Immature natural killer cell (primary cell): Measurements from ENCODE around the gene PRMT7. TPM values are rescaled to one million over a fixed set of nuclear protein-coding genes. Genes with fewer than 3 reads are reported as not detected.

ENCODE experiments used
- DNase-seq, 3 donors: peaks; one replicate each; pipeline ENCODE4 v3.0.0; 2022; ENCODE audit warnings: mixed read lengths in 1 of 3
- H3K27ac Mint-ChIP-seq, 6 donors: one replicate each; pipeline ENCODE4 v1.8.0; 2020; ENCODE audit warnings: mixed read lengths in 6 of 6, mild to moderate bottlenecking in 5 of 6, inconsistent platforms in 4 of 6, moderate library complexity in 3 of 6
- H3K27me3 Mint-ChIP-seq, 3 donors: one replicate each; pipeline ENCODE4 v1.8.0; 2020 to 2021; ENCODE audit warnings: low read depth in 3 of 3, mild to moderate bottlenecking in 3 of 3, mixed read lengths in 3 of 3, moderate library complexity in 3 of 3, inconsistent platforms in 1 of 3
- H3K36me3 Mint-ChIP-seq, 3 donors: one replicate each; pipeline ENCODE4 v1.8.0; 2020; ENCODE audit warnings: mixed read lengths in 3 of 3, inconsistent platforms in 2 of 3, mild to moderate bottlenecking in 2 of 3
- H3K4me1 Mint-ChIP-seq, 2 donors: one replicate each; pipeline ENCODE4 v1.8.0; 2020; ENCODE audit warnings: inconsistent platforms in 2 of 2, mild to moderate bottlenecking in 2 of 2, mixed read lengths in 2 of 2, moderate library complexity in 1 of 2
- H3K4me3 Mint-ChIP-seq, 5 donors: one replicate each; pipeline ENCODE4 v1.8.0; 2020; ENCODE audit warnings: mild to moderate bottlenecking in 5 of 5, mixed read lengths in 5 of 5, inconsistent platforms in 3 of 5, moderate library complexity in 3 of 5
- H3K9me3 Mint-ChIP-seq, 6 donors: one replicate each; pipeline ENCODE4 v1.8.0; 2020; ENCODE audit warnings: mild to moderate bottlenecking in 6 of 6, mixed read lengths in 6 of 6, inconsistent platforms in 4 of 6, moderate library complexity in 3 of 6
- polyA plus RNA-seq, 3 donors: library from polyadenylated mRNA; unstranded; fragments of 300-500 nt; fragmentation: Illumina TruSeq; gene quantifications; one replicate each; pipeline ENCODE4 v1.2.3, GENCODE V29; 2021

PRMT7 gene
- polyA plus RNA-seq, 3 donors from 2014 or later: 30.8 to 51.8 (median 44.2) TPM

DNA sequence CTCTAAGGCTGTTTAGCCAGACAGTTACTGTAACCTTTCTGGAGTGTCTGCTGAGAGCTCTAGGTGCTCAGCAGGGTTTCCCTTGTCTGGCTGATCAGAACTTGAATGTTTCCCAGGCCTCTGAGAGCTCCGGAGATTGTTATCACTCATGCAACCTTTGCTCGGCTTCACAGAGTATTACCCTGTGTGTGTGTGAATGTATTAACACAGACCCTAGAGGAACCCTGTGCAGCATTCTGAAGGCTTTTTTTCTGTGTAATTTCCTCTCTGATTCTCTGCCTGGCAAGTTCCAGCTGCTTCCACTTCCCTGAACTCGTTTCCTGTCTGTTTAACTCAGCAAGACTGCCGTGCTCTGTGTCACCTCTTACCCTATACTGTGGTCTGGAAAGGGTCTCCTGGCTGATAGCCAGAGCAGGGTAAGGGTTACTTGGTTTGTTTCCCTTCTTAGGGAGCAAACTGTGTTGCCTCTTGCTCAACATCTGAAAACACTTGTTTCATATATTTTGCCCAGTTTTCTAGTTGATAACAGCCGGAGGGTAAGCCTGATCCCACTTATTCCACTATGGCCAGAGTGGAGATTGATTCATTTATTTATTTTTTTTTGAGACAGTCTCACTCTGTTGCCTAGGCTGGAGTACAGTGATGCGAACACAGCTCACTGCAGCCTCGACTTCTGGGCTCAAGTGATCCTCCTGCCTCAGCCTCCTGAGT, 21.7 kb downstream of the PRMT7 start:
- Mint-ChIP-seq H3K27ac (no peak overlapping the region), H3K36me3 (peaks cover 16 to 25% (median 24%) of the 10 kb centered on the region in 3 donors), H3K4me1 (peaks cover 3 to 9% of the 10 kb centered on the region in 2 donors), H3K27me3 (peaks cover 0 to 3% (median 0%) of the 10 kb centered on the region in 3 donors), H3K9me3 (no peaks in the 10 kb centered on the region), H3K4me3 (no peak overlapping the region)
- DNase-seq: no peak

DNA sequence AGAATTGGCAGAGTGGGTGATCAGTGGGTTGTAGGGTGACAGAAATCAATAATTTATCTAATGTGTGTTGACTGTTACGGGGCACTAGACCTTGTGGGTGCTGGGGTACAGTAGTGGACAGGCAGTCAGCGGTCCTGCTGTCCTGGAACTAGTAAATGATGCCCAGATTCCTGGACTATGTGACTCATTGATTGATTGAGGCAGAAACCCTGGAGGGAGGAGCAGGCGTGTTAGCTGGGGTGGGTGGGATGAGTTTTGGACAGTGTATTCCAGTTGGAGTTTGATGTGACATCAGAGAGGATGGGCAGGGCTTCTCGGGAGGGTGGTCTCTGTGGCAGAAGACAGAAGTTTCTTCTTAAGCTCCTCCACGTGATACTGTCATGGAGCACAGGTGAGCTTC, 24.4 kb downstream of the PRMT7 start:
- H3K27me3 Mint-ChIP-seq: peaks cover 0 to 3% (median 0%) of the 10 kb centered on the region in 3 donors
- H3K36me3 Mint-ChIP-seq: peaks cover 21 to 41% (median 40%) of the 10 kb centered on the region in 3 donors
- H3K4me3 Mint-ChIP-seq: no peak overlapping the region
- H3K4me1 Mint-ChIP-seq: no peaks in the 10 kb centered on the region
- no peaks in the 10 kb centered on the region for H3K9me3 Mint-ChIP-seq
- no peak for DNase-seq
- H3K27ac Mint-ChIP-seq: no peak overlapping the region

- no peak overlapping the region for H3K4me3 Mint-ChIP-seq
- H3K36me3 Mint-ChIP-seq: peaks cover 31 to 49% (median 44%) of the 10 kb centered on the region in 3 donors
- no peaks in the 10 kb centered on the region for H3K9me3 Mint-ChIP-seq
- DNase-seq: no peak
- H3K4me1 Mint-ChIP-seq: no peaks in the 10 kb centered on the region
- H3K27me3 Mint-ChIP-seq: peaks cover 0 to 3% (median 0%) of the 10 kb centered on the region in 3 donors
- H3K27ac Mint-ChIP-seq: peak overlapping the region in 1 of 6 donors; percentile 11
Observed at GRCh38 chr16:68338326-68339119, 27.7 kb downstream of the PRMT7 start.

DNA sequence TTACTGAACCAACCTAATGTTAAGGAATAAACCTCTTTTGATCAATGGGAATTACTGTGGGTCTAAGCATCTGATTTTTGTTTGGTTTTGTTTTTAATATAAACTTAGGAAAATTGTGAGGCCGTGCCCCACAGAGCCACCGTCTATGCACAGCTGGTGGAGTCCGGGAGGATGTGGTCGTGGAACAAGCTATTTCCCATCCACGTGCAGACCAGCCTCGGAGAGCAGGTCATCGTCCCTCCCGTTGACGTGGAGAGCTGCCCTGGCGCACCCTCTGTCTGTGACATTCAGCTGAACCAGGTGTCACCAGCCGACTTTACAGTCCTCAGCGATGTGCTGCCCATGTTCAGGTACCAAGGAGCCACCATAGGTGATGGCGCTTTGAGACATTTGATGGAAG, 28.4 kb downstream of the PRMT7 start:
- Mint-ChIP-seq H3K27ac (no peak overlapping the region), H3K4me3 (no peak overlapping the region), H3K4me1 (no peaks in the 10 kb centered on the region), H3K36me3 (peaks cover 32 to 45% (median 41%) of the 10 kb centered on the region in 3 donors), H3K27me3 (peaks cover 0 to 2% (median 0%) of the 10 kb centered on the region in 3 donors), H3K9me3 (no peaks in the 10 kb centered on the region)
- no peak for DNase-seq

GRCh38 chr16:68342620-68343019, 31.8 kb downstream of the PRMT7 start:
- Mint-ChIP-seq H3K36me3 (peaks cover 32 to 51% (median 40%) of the 10 kb centered on the region in 3 donors), H3K4me1 (no peaks in the 10 kb centered on the region), H3K27ac (no peak overlapping the region), H3K9me3 (no peaks in the 10 kb centered on the region), H3K27me3 (peaks cover 0 to 3% (median 0%) of the 10 kb centered on the region in 3 donors), H3K4me3 (no peak overlapping the region)
- no peak for DNase-seq

DNA sequence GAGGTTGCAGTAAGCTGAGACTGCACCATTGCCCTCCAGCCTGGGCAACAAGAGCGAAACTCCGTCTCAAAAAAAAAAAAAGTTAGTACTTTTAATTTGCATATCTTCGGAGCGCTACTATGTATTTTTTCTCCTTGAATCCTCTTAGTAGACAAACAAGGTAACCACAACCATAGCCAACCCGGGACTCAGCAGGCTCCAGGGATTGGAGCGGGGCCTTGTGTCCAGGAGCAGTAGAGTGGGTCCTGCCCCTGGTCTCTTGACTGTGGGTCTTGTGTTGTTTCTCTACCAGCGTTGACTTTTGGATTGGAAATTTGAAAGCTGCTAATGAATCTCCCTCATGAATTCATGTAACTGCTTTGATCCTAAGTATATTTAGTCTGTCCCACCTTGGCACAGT, 32.3 kb downstream of the PRMT7 start:
- Mint-ChIP-seq H3K27me3 (peaks cover 0 to 3% (median 0%) of the 10 kb centered on the region in 3 donors), H3K27ac (no peak overlapping the region), H3K9me3 (no peaks in the 10 kb centered on the region), H3K4me1 (no peaks in the 10 kb centered on the region), H3K4me3 (no peak overlapping the region), H3K36me3 (peaks cover 32 to 51% (median 37%) of the 10 kb centered on the region in 3 donors)
- no peak for DNase-seq

DNA sequence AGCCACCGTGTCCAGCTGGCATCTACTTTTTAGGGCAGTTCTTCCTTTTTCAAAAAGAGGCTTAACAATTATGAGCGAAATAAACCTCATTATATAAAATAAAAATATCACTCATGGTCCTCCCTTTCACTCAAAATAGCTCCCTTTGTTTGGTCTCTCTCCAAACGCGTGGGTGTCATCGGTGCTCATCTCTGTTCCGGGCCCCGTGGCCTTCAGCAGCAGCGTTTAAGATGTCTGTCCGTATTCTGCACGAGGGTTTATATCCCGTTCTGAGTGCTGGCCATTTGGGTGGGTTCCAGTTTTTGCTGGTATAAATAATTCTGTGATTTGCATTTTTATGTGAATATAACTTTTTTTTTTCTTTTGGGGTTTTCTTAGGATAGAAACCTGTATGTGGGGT, 33.4 kb downstream of the PRMT7 start:
- H3K27me3 Mint-ChIP-seq: peaks cover 0 to 3% (median 1%) of the 10 kb centered on the region in 3 donors
- H3K36me3 Mint-ChIP-seq: peaks cover 37 to 53% (median 41%) of the 10 kb centered on the region in 3 donors
- DNase-seq: no peak
- no peaks in the 10 kb centered on the region for H3K4me1 Mint-ChIP-seq
- H3K9me3 Mint-ChIP-seq: no peaks in the 10 kb centered on the region
- no peak overlapping the region for H3K4me3 Mint-ChIP-seq
- no peak overlapping the region for H3K27ac Mint-ChIP-seq

DNA sequence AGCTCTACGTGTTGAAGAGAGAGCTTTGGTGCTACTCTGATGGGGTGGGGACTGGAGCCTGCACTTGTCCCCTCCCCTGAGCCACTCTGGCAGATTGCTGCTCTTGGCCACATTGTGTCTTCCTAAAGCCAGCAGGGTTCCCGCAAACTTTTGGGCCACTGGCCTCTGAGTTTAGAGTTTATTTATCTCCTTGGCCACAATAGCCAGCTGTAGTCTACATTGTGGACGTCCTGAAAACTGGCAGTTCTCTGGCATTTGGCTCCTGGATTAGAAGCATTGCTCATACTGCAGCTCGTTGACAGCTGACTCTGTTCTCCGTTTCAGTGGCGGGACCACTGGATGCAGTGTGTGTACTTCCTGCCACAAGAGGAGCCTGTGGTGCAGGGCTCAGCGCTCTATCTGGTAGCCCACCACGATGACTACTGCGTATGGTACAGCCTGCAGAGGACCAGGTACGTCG, 34.6 kb downstream of the PRMT7 start:
- no peaks in the 10 kb centered on the region for H3K4me1 Mint-ChIP-seq
- peaks cover 0 to 3% (median 1%) of the 10 kb centered on the region in 3 donors for H3K27me3 Mint-ChIP-seq
- H3K4me3 Mint-ChIP-seq: no peak overlapping the region
- H3K9me3 Mint-ChIP-seq: no peaks in the 10 kb centered on the region
- H3K27ac Mint-ChIP-seq: no peak overlapping the region
- H3K36me3 Mint-ChIP-seq: peaks cover 35 to 53% (median 38%) of the 10 kb centered on the region in 3 donors
- DNase-seq: no peak

DNA sequence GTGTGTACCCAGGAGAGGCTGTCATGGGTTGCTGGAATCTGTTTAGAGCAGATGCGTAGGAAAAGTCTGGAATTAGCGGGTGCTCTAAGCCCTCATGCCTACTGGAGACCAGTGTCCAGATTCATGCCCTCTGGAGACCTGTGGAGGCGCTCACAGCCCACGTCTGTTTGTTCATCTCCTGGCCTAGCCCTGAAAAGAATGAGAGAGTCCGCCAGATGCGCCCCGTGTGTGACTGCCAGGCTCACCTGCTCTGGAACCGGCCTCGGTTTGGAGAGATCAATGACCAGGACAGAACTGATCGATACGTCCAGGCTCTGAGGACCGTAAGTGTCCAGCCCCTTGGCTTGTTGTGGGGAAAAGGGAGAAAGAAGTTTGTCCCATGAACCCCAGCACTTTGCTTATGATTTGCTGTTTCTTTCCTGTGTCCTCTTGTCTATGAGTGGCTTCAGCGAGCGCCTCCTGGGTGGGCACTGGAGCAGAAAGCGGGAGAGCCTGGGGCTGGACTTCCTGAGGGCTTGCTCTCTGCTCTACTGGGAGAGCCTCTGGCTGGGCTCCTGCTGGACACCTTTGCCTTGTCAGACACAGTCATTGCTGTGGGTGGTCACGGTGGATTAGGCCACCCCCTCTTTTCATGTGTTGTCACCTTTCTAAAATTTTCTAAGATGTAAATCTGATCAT, 35.3 kb downstream of the PRMT7 start:
- no peak overlapping the region for H3K27ac Mint-ChIP-seq
- no peaks in the 10 kb centered on the region for H3K9me3 Mint-ChIP-seq
- no peak overlapping the region for H3K4me3 Mint-ChIP-seq
- H3K27me3 Mint-ChIP-seq: peaks cover 0 to 3% (median 1%) of the 10 kb centered on the region in 3 donors
- no peaks in the 10 kb centered on the region for H3K4me1 Mint-ChIP-seq
- H3K36me3 Mint-ChIP-seq: peaks cover 34 to 50% (median 35%) of the 10 kb centered on the region in 3 donors
- no peak for DNase-seq

DNA sequence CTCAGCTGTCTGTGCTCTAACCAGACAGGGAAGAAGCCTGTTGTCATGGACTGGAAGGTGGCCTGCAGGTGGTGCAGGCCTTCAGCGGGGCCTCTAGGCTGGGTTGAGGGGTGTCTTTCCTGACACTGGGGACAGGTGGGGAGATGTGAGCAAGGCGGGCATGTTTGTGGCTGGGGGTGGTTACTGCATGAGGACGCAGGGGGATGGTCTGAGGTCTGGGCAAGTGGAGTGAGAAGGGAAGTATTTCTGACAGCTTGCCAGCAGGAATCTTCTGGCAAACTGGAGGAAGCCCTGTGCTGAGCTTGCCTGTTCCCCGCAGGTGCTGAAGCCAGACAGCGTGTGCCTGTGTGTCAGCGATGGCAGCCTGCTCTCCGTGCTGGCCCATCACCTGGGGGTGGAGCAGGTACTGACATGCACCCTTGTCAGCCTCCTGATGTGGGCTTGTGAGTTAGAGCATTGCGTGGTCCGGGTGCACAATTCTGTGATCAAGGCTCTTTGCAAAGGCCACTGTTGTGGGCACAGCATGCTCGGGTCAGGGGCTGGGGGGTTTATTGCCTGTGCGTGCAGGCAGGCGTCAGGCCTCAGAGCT, 36.2 kb downstream of the PRMT7 start:
- DNase-seq: no peak
- Mint-ChIP-seq H3K27me3 (peaks cover 0 to 3% (median 1%) of the 10 kb centered on the region in 3 donors), H3K36me3 (peaks cover 34 to 57% (median 35%) of the 10 kb centered on the region in 3 donors), H3K27ac (peak overlapping the region in 1 of 6 donors; percentile 11), H3K4me1 (no peaks in the 10 kb centered on the region), H3K4me3 (no peak overlapping the region), H3K9me3 (no peaks in the 10 kb centered on the region)

GRCh38 chr16:68347605-68348004, 36.8 kb downstream of the PRMT7 start:
- no peak for DNase-seq
- H3K36me3 Mint-ChIP-seq: peaks cover 31 to 59% (median 34%) of the 10 kb centered on the region in 3 donors
- H3K27ac Mint-ChIP-seq: no peak overlapping the region
- no peak overlapping the region for H3K4me3 Mint-ChIP-seq
- H3K9me3 Mint-ChIP-seq: no peaks in the 10 kb centered on the region
- H3K27me3 Mint-ChIP-seq: peaks cover 0 to 3% (median 1%) of the 10 kb centered on the region in 3 donors
- no peaks in the 10 kb centered on the region for H3K4me1 Mint-ChIP-seq

GRCh38 chr16:68348639-68349445, 38.0 kb downstream of the PRMT7 start:
- Mint-ChIP-seq H3K4me3 (no peak overlapping the region), H3K27ac (no peak overlapping the region), H3K36me3 (peaks cover 29 to 67% (median 34%) of the 10 kb centered on the region in 3 donors), H3K4me1 (no peaks in the 10 kb centered on the region), H3K9me3 (no peaks in the 10 kb centered on the region), H3K27me3 (peaks cover 0 to 3% (median 1%) of the 10 kb centered on the region in 3 donors)
- DNase-seq: no peak
